Measurements from ENCODE around the gene CNOT4.

- no peak for TF ChIP-seq CTCF (IDR thresholded peaks at IDR 0.05; ENCODE audit: control extremely low read depth in 1 of 3, insufficient read depth in 1 of 3, low read depth in 1 of 3, low read length in 3 of 3)
- TF ChIP-seq BRCA1 (IDR thresholded peaks at IDR 0.05; ENCODE audit: low read depth, low read length): no peak
- no peak for TF ChIP-seq RAD21 (IDR thresholded peaks at IDR 0.05 in 1 of 2, conservative IDR thresholded peaks at IDR 0.05 in 1 of 2; ENCODE audit: low read depth in 2 of 2, low read length in 2 of 2)
- TF ChIP-seq POLR2A (IDR thresholded peaks at IDR 0.05; ENCODE audit: control extremely low read depth in 1 of 2, low read depth in 2 of 2, low read length in 2 of 2): no peak
- TF ChIP-seq EZH2 (IDR thresholded peaks at IDR 0.05; ENCODE audit: low read depth, low read length, severe bottlenecking): no peak
- TF ChIP-seq MAFK (IDR thresholded peaks at IDR 0.05; ENCODE audit: low read depth, low read length): no peak
Measured at GRCh38 chr7:135514856-135515255, 5.0 kb upstream of the CNOT4 start.
